Measurements from ENCODE around the gene KRT15.

KRT15 gene

DNA sequence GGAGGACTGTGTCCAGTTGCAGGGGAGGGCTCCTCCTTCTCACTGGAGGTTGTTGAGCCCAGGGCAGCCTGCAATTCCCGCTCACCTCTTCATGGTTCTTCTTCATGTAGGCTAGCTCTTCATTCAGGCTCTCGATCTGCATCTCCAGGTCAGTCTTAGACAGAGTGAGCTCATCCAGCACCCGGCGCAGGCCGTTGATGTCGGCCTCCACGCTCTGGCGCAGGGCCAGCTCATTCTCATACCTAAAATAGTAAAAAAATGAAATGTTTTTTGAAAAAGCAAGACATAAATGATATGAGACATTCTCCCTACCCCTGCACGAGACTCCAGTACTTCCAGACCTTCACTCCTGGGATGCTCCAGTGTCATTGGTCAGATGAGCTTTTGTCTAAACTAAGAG is 15.5 kb downstream of the KRT15 start:
- H3K9ac ChIP-seq (ENCODE audit: low read depth, low read length, poor library complexity, severe bottlenecking) = no peak overlapping the region
- no peaks in the 10 kb centered on the region for H3F3A ChIP-seq (ENCODE audit: low read depth)
- H3K79me2 ChIP-seq (ENCODE audit: insufficient read depth, low read length) = no peaks in the 10 kb centered on the region
- H3K4me1 ChIP-seq (ENCODE audit: insufficient read depth, low read length, poor library complexity, severe bottlenecking) = no peaks in the 10 kb centered on the region
- H3K9me3 ChIP-seq (ENCODE audit: insufficient read depth, low read depth, low read length) = no peaks in the 10 kb centered on the region
- no peaks in the 10 kb centered on the region for H3K27me3 ChIP-seq (ENCODE audit: insufficient read depth, low read length, poor library complexity, severe bottlenecking)
- H4K20me1 ChIP-seq (ENCODE audit: insufficient read depth, low read length, poor library complexity, severe bottlenecking) = no peaks in the 10 kb centered on the region
- H3K36me3 ChIP-seq (ENCODE audit: insufficient read depth, low read length) = no peaks in the 10 kb centered on the region
- no peaks in the 10 kb centered on the region for H3K9me2 ChIP-seq (replicated peaks; ENCODE audit: low read depth, low read length)
- no peak overlapping the region for H3K4me3 ChIP-seq (ENCODE audit: low read length, poor library complexity, severe bottlenecking)
- no peak overlapping the region for H2AFZ ChIP-seq (ENCODE audit: low read length)
- H3K4me2 ChIP-seq (ENCODE audit: low read depth, low read length, poor library complexity, severe bottlenecking) = no peak overlapping the region
- no peak for TF ChIP-seq EZH2phosphoT487 (IDR thresholded peaks at IDR 0.05; ENCODE audit: borderline replicate concordance)
- TF ChIP-seq, protein P1, sequence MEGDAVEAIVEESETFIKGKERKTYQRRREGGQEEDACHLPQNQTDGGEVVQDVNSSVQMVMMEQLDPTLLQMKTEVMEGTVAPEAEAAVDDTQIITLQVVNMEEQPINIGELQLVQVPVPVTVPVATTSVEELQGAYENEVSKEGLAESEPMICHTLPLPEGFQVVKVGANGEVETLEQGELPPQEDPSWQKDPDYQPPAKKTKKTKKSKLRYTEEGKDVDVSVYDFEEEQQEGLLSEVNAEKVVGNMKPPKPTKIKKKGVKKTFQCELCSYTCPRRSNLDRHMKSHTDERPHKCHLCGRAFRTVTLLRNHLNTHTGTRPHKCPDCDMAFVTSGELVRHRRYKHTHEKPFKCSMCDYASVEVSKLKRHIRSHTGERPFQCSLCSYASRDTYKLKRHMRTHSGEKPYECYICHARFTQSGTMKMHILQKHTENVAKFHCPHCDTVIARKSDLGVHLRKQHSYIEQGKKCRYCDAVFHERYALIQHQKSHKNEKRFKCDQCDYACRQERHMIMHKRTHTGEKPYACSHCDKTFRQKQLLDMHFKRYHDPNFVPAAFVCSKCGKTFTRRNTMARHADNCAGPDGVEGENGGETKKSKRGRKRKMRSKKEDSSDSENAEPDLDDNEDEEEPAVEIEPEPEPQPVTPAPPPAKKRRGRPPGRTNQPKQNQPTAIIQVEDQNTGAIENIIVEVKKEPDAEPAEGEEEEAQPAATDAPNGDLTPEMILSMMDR (conservative IDR thresholded peaks at IDR 0.05; ENCODE audit: low read length) = no peak

DNA sequence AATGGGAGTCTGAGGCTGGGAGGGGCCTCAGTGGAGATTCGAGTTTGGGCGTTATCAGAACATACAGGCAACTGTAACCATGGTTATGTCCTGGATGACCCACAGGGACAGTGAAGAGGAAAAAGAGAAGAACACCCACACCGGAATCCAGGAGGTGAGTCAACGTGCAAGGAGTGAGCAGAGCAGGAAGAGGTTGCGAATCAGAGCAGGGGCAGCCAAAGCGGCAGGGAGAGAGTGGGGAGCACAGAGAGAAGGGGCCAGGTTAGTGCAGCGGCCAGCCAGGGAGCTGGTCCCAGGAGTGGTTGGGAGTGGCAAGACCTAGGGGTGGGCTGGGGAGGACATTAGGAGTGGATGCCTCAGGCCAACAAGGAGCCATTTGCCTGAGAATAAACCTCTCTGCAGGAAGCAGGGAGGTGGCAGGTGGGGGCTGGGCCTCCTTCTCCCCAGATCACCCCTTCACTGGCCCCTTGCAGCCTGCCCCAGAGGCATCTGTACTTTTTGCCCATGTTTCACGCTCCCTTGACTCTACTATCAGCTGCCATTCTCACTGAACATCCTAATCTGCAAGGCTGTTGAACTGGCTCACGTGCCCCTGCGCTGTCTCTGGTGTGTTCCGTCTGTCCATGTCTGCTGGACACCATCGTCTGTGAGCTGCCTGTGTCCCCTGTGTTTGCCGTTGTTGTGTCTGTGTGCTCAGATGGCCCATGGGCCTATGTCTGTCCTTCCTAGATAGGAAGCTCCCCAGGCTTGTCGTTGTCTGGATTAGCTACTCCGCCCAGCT is 18.4 kb downstream of the KRT15 start:
- no peaks in the 10 kb centered on the region for H3K27me3 ChIP-seq (ENCODE audit: insufficient read depth, low read length, poor library complexity, severe bottlenecking)
- H4K20me1 ChIP-seq (ENCODE audit: insufficient read depth, low read length, poor library complexity, severe bottlenecking) = no peaks in the 10 kb centered on the region
- peaks cover 5% of the 10 kb centered on the region for H3K4me1 ChIP-seq (ENCODE audit: insufficient read depth, low read length, poor library complexity, severe bottlenecking)
- H3K36me3 ChIP-seq (ENCODE audit: insufficient read depth, low read length) = no peaks in the 10 kb centered on the region
- H3K9ac ChIP-seq (ENCODE audit: low read depth, low read length, poor library complexity, severe bottlenecking) = no peak overlapping the region
- H2AFZ ChIP-seq (ENCODE audit: low read length) = no peak overlapping the region
- H3K79me2 ChIP-seq (ENCODE audit: insufficient read depth, low read length) = no peaks in the 10 kb centered on the region
- no peaks in the 10 kb centered on the region for H3K9me3 ChIP-seq (ENCODE audit: insufficient read depth, low read depth, low read length)
- H3K4me2 ChIP-seq (ENCODE audit: low read depth, low read length, poor library complexity, severe bottlenecking) = no peak overlapping the region
- TF ChIP-seq EZH2phosphoT487 (IDR thresholded peaks at IDR 0.05; ENCODE audit: borderline replicate concordance) = no peak
- TF ChIP-seq, protein P1 (conservative IDR thresholded peaks at IDR 0.05; ENCODE audit: low read length) = no peak
- H3F3A ChIP-seq (ENCODE audit: low read depth) = no peaks in the 10 kb centered on the region
- H3K9me2 ChIP-seq (replicated peaks; ENCODE audit: low read depth, low read length) = no peaks in the 10 kb centered on the region
- H3K4me3 ChIP-seq (ENCODE audit: low read length, poor library complexity, severe bottlenecking) = no peak overlapping the region

DNA sequence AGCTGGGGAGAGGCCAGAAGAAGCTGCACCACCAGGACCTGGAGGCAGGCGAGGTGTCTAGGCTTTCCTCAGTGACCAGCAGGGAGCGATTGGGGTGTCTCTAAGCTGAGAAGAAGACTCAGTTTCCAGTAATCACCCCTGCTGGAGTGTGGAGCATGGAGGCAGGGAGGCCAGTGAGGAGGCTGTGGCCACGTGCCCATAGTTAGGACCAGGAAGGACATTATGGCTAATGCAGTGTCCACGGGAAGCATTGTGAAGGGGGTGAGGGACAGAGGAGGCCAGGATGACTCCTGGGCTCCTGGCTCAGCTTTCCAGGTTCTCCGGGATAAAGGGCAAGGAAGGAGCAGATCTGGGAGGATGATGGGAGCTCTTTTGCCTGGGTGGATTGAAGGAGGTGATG is 19.0 kb downstream of the KRT15 start:
- Histone ChIP-seq H3K4me3 (ENCODE audit: low read length, poor library complexity, severe bottlenecking) (no peak overlapping the region), H3K9me3 (ENCODE audit: insufficient read depth, low read depth, low read length) (no peaks in the 10 kb centered on the region), H3K79me2 (ENCODE audit: insufficient read depth, low read length) (no peaks in the 10 kb centered on the region), H3K9me2 (replicated peaks; ENCODE audit: low read depth, low read length) (no peaks in the 10 kb centered on the region), H3K4me2 (ENCODE audit: low read depth, low read length, poor library complexity, severe bottlenecking) (no peak overlapping the region), H2AFZ (ENCODE audit: low read length) (no peak overlapping the region), H3K9ac (ENCODE audit: low read depth, low read length, poor library complexity, severe bottlenecking) (no peak overlapping the region), H3K4me1 (ENCODE audit: insufficient read depth, low read length, poor library complexity, severe bottlenecking) (peaks cover 5% of the 10 kb centered on the region), H3F3A (ENCODE audit: low read depth) (no peaks in the 10 kb centered on the region), H4K20me1 (ENCODE audit: insufficient read depth, low read length, poor library complexity, severe bottlenecking) (no peaks in the 10 kb centered on the region), H3K27me3 (ENCODE audit: insufficient read depth, low read length, poor library complexity, severe bottlenecking) (no peaks in the 10 kb centered on the region), H3K36me3 (ENCODE audit: insufficient read depth, low read length) (no peaks in the 10 kb centered on the region)
- TF ChIP-seq, protein P1 (conservative IDR thresholded peaks at IDR 0.05; ENCODE audit: low read length) = no peak
- no peak for TF ChIP-seq EZH2phosphoT487 (IDR thresholded peaks at IDR 0.05; ENCODE audit: borderline replicate concordance)

Data from Loucy (cell line).